ENCODE results near the gene GPC2.
"Not testable (repeated sequence)": the region's sequence is repeated elsewhere in the genome, so short reads cannot be mapped to it uniquely, and the experiment has no call there.

GPC2 gene

DNA sequence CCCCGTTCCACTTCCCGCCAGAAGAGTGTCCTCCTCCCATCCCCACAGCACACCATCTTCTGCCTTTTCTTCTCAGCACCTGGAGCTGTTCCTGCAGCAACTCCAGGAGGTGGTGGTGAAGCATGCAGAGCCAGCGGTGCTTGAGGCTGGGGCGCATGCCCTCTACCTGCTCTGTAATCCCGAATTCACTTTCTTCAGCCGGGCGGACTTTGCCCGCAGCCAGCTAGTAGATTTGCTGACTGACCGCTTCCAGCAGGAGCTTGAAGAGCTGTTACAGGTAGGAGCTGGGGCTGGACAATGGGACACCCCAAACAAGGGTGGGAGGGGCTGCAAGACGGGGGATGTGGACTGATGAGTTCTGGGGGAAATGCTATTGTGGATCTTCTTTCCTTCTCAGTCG is 23.5 kb upstream of the GPC2 start:
- DNase-seq = no peak

DNA sequence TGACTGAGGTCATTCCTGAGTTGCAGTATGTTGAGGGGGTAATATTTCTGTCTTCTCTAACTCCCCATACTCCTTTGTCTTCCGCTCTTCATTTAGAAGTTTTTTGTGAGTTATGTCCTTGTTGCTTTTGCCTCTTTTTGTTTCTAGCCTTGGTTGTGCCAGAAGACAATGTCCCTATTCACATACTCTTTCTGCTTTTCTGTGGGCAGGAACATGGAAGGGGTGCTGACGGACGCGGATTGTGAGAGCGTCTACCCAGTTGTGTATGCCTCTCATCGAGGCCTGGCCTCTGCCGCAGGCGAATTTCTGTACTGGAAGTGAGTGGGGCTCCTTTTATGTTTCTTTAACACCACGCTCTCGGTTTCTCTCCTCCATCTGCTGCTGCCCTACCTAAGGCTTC is 21.1 kb upstream of the GPC2 start:
- no peak for DNase-seq

- DNase-seq = not testable (repeated sequence)
Measured at GRCh38 chr7:100195901-100196322, 18.7 kb upstream of the GPC2 start.

GRCh38 chr7:100195222-100195621 is 18.0 kb upstream of the GPC2 start:
- no peak for DNase-seq

- no peak for DNase-seq
Measured at GRCh38 chr7:100192969-100193368, 15.8 kb upstream of the GPC2 start.

DNA sequence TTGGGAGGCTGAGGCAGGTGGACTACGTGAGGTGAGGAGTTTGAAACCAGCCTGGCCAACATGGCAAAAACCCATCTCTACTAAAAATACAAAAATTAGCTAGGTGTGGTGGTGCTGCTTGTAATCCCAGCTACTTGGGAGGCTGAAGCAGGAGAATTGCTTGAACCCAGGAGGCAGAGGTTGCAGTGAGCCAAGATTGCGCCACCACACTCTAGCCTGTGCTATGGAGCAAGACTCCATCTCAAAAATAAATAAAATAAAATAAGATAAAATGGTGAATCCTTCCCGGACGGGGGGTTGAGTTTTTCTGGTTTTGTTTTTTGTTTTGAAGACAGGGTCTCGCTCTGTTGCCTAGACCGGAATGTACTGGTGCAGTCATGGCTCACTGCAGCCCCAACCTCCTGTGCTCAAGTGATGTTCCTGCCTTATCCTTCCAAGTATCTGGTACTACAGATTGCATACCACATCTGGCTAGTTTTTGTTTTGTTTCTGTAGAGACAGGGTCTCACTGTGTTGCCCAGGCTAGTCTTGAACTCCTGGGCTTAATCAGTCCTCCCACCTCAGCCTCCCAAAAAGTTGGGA is 15.2 kb upstream of the GPC2 start:
- not testable (repeated sequence) for DNase-seq

- no peak for DNase-seq
Measured at GRCh38 chr7:100191775-100192174, 14.6 kb upstream of the GPC2 start.

GRCh38 chr7:100190048-100190711 is 13.0 kb upstream of the GPC2 start:
- DNase-seq = no peak

DNA sequence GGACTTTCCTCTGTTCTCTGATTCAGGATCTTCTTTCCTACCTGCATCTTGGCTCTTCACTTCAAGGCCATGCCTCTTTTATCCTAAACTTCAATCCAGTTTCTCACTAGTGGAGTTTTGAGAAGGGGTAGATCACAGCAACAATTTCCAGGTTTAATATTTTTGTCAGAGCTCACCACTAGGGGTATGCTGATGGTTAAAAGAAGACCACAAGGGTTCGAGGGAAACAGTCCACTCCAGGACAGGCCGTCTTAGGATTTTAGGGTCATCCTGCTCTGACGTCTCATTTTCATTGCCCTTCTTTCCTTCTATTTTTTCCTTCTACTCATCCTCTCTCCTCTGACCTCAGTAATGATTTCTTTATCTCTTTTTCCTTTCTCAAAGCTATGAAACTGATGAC is 11.9 kb upstream of the GPC2 start:
- no peak for DNase-seq

GRCh38 chr7:100185726-100186125 is 8.5 kb upstream of the GPC2 start:
- DNase-seq = no peak

DNA sequence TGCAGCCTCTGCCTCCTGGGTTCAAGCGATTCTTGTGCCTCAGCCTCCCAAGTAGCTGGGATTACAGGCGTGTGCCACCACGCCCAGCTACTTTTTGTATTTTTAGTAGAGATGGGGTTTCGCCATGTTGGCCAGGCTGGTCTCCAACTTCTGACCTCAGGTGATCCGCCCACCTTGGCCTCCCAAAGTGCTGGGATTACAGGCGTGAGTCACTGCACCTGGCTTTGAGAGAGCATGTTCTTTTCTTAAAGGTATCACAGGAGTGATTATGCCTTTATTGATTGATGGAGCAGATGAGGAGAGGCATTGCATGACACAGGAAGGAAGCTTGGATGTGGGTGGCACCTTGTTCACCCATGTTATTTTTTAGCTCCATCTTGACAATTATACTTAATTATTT is 5.9 kb upstream of the GPC2 start:
- not testable (repeated sequence) for DNase-seq

DNA sequence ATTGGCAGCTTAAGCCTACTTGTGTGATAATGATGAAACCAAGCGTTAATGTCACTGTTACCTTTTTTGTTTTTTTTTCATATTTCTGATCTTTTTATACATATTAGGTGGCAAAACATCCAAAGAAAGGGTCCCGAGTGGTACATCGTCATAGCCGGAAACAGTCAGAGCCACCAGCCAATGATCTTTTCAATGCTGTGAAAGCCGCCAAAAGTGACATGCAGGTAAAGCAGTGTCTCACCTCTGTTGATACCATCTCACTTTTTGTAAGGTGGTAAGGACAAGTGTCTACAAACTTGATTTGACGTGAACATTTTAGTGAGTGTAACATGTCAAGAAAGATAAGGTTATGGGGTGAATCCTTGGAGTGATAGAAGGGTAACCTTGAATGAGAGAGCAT is 5.4 kb upstream of the GPC2 start:
- DNase-seq = not testable (repeated sequence)

DNA sequence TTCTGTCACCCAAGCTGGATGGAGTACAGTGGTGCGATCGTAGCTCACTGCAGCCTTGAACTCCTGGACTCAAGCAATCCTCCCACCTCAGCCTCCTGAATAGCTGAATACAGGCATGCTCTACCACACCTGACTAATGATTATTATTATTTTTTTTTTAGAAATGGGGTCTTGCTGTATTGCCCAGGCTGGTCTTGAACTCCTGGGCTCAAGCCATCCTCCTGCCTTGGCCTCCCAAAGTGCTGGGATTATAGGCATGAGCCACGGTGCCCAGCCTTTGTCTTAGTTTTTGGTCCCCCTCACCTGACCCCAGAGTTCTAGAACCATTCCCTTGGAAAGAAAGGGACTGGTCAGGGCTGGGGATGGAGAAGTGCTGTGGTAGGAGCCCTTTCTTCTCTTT is 2.9 kb upstream of the GPC2 start:
- DNase-seq = not testable (repeated sequence)

DNA sequence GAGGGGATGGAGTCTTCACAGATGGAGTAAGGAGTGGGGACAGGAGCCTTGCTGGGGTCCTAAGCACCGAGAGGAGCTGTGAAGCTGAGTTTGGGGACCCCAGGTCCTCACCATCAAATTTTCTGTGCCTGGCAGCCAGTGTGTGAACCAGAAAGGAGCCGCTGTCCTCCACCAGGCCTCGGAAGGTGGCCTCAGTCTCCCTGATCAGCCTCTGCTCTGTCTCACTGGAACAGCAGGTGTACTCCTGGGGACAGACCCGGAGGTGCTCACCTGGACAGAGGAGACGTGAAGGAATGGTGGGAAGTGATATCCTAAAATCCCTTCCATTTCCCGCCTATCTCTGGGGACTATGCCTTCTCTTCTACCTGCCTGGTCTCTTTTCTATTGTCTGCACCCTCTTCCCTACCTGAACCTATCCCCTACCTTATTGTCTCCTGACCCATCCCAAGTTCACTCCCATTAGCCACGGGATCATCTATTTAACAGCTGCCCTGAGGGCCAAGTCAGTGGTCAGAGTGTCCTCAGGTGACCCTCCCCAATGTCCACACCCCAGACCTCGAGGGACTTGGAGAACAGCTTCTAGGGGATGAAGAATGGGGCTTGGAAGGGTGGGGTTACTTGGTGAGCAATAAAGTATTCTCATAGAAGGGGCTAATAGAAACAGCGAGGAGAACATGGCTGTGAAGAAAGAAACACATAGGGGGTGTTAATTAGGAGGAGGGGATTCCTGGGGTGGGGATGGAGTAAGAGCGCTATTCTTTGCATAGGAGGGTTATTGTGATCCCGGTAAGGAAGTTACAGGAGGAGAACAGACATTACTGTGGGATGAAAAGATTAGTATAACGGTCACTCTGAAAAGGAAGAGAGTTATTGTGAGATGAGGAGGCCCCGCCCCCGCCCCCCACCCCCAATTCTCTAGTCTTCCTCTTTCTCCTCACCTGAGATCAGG is 811 bp downstream of the GPC2 start:
- DNase-seq = no peak

GRCh38 chr7:100175296-100175935 is 1.8 kb downstream of the GPC2 start:
- no peak for DNase-seq

DNA sequence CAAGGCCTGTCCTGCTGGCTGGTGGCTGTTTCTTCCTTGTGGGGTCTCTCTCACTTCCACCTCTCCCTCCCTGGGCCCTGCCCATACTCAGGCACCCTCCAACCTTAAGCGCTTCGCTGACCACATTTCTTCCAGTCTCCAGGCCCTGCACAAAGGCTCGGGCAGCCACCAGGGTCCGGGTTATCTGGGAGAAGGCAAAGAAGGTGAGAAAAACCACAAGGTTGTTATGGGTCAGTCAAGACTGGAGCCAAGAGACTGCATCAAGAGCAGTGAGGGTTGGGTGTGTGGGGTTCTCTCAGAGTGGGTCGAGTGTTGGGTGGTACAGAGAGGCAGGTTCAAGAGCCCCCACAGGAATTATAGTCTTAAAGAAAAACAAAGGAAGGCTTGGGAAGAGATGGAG is 2.6 kb downstream of the GPC2 start:
- DNase-seq = no peak

GRCh38 chr7:100173806-100174495 is 3.2 kb downstream of the GPC2 start:
- no peak for DNase-seq

DNA sequence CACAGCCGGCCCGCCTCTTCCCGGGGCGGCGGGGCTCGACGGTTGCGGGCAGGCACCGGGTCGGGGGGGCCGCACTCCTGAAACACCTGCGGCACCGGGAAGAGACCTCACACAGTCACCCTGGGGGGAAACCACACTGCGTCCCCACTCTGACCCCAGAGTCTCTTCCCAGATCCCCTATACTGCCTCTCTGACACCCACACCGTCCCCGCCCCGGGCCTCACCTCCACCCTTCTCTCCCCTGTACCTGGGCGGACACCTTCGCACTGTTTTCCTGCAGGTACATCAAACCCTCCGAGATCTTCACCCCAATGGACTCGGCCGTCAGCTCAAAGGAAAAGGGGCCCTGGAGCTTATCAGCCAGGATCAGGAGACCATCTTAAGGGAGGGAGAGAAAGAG is 5.3 kb downstream of the GPC2 start:
- no peak for DNase-seq

- DNase-seq = no peak
Measured at GRCh38 chr7:100171087-100171681, 6.0 kb downstream of the GPC2 start.

DNA sequence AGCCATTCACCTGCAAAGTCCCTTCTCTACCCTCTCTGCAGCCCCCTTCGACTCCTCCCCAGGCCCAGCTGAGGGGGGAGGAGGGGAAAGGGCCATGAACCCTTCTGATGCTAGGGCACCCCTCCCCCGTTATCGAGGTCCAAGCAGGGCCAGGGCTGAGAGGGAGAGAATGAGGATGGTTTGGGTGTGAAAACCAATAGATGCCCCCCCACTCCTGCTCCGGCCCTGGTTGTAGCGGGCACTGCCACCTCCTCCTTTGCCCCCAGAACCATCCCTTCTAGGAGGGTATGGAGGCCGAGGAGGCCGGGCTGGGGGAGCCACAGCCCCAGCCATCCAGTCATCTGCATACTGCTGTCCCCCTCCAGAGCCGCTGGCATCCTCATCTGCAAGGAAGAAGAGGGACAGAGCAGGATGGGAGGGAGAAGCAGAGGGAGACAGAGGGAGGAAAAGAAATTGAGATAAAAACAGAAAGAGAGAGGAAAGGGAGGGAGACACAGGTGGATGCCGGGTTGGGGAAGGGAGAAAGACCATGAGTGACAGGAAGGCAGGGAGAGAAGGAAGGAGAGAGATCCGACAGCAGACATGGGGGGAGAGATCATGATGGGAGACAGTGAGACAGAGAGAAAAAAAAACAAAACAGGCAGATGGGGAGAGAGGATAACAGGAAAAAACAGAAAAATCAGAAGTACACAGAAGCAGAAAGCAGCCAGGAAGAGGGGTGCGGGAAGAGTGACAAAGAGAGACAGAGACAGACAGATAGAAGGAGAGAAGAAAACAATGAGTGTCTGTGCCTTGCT is 6.9 kb downstream of the GPC2 start:
- no peak for DNase-seq

DNA sequence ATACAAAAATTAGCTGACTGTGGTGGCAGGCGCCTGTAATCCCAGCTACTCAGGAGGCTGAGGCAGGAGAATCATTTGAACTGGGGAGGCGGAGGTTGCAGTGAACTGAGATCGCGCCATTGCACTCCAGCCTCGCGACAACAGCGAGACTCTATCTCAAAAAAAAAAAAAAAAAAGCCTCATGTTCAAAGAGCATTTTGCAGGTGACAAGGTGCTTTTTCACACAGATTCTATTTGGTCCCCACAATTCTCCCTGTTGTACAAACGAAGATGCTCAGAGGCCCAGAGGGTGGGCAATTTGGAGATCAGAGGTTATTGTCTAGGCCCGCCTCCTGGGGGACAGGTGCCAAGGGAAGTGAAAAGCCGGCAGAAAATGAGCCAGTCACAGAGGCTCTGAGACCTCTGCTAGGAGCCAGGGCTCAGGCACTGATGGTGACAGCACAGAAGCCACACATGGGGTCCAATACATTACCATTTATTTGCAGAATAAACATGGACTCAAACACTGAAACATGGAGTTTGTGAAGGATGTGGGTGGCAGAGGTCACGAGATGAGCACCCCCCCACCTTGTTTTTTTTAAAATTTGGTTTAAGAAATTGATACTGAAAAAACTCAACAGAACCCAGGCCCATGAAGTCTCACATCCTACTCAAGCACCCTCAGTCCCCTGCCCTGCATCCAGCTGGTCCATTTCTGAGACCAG is 7.9 kb downstream of the GPC2 start:
- DNase-seq = no peak
